ENCODE data around the gene CHN2.
"Not testable (repeated sequence)": the region's sequence is repeated elsewhere in the genome, so short reads cannot be mapped to it uniquely, and the experiment has no call there.

Gene CHN2

GRCh38 chr7:29496355-29497020 lies 301.9 kb downstream of the CHN2 start:
- DNase-seq (ENCODE audit: low spot score) = no peak

DNA sequence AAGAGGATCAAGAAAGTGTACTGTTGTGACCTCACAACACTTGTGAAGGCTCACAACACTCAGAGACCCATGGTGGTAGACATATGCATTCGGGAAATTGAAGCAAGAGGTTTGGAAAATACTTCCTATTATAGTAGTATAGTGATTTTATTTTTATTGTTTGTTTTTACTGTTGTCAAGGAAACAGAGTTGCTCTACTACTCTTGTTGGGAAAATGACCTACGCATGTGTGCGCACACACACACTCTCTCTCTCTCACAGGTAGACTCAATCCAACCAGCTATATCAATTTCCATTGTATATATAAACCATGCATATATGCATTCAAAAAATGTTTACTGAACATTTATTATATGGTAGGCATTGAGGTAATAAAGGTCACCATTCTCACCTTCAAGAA lies 305.4 kb downstream of the CHN2 start:
- no peak for DNase-seq (ENCODE audit: low spot score)

- no peak for DNase-seq (ENCODE audit: low spot score)
Observed at GRCh38 chr7:29500719-29501118, 306.1 kb downstream of the CHN2 start.

DNA sequence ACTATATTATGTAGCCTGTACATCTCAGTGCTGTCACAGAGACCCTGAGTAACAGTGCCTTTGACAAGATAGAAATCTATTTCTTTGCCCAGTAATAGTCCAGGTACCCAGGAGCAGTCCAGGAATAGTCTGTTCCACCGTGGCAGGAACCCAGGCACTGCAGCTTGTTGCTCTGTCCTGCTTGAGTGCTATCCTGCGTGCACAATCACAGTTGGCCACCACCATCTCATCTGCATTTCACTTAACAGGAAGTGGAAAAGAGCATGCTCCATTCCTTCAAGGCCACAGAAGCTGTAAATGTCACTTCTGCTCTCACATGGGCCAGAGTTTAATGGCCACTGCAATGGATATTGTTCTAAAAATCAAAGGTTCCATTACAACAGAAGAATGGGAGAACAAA lies 307.6 kb downstream of the CHN2 start:
- DNase-seq (ENCODE audit: low spot score) = no peak

- no peak for DNase-seq (ENCODE audit: low spot score)
Observed at GRCh38 chr7:29505931-29506330, 311.4 kb downstream of the CHN2 start.

DNA sequence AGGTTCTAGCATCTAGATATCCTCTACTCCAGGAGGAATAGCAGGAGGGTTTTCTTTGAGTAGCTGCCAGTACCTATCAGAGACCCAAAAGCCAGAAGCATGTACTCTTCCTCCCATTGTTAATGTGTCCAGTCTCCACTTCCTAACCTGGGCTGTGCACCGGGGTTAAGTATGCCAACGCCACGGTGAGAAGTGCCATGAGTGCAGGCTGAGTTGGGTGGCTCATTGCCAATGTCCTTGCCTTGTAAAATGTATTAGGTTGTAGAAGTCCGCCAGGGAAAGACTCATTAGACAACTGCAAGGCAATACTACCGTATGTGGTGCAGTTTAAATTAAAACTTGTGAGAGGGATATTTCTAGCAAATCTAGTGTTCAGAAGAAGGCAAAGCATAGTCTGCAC lies 314.0 kb downstream of the CHN2 start:
- DNase-seq (ENCODE audit: low spot score) = no peak

- DNase-seq (ENCODE audit: low spot score) = no peak
Observed at GRCh38 chr7:29510028-29510427, 315.5 kb downstream of the CHN2 start.

DNA sequence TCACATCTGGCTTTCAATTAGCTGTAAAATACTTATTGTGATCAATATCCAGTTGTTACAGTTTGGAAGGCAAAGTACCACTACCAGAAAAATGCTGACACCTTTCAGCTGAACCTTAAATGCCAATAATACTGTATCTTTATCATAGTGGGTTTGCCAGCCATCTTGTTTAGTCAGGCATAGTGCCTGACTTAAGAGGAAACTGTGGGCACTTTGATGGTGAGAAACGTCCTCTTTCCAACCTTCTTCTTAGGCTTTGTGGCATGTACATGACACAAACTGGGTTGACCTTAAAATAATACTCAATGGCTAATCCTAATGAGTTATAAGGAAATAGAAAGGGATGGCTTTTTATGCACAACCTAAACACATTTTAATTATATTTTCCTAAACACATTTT lies 316.8 kb downstream of the CHN2 start:
- DNase-seq (ENCODE audit: low spot score) = no peak

GRCh38 chr7:29511851-29512250 lies 317.3 kb downstream of the CHN2 start:
- DNase-seq (ENCODE audit: low spot score) = no peak

DNA sequence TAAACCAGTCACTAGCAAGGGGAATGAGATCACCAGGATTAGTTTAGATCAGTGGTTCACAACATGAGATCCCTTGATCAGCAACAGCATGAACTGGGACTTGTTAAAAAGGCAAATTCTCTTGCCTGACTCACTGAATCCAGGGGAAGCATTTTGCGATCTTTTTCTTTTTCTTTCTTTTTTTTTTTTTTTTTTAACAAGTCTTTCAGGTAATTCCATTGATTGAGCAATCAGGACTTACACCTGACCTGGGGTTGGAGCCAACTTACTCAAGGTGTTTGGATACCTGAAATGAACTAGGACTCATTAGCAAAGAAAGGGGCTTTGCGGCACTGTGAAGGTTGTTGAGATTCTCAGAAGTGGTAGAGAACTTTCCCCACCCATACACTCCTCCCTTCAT lies 321.9 kb downstream of the CHN2 start:
- no peak for DNase-seq (ENCODE audit: low spot score)

- DNase-seq (ENCODE audit: low spot score) = no peak
Observed at GRCh38 chr7:29518616-29519015, 324.0 kb downstream of the CHN2 start.

- no peak for DNase-seq (ENCODE audit: low spot score)
Observed at GRCh38 chr7:29523728-29524127, 329.2 kb downstream of the CHN2 start.

GRCh38 chr7:29527505-29528108 lies 333.0 kb downstream of the CHN2 start:
- no peak for DNase-seq (ENCODE audit: low spot score)

GRCh38 chr7:29528526-29528925 lies 334.0 kb downstream of the CHN2 start:
- not testable (repeated sequence) for DNase-seq (ENCODE audit: low spot score)
